GM11168 (cell line): ENCODE data around the gene EDC3.

ENCODE experiments used
- in situ Hi-C: fragments of 300-500 bp; cut with MboI; formaldehyde crosslinking; loops from one replicate; pipeline ENCODE4 v1.12.0; 2022; ENCODE audit warnings: low sequenced_read_pairs; ENCODE audit not compliant: unreplicated experiment

Gene EDC3

DNA sequence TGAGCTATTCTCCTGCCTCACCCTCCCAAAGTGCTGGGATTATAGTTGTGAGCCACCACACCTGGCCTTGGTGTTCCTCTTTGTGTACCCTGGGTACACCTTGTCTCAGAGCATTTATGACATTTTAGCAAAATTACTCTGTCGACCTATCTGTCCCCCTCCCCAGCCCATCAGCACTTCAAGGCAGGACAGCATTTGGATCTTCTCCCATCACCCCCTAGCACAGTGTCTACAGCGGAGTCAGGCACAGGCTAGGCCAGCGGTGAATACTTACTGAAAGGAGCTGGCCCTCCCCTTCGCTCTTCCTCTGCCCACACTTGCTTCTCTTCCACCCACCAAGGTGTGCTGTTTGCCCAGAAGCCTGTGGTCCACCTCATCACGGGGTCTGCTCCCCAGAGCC lies 100.6 kb downstream of the EDC3 start:
- in situ Hi-C loops, result no loop called here

DNA sequence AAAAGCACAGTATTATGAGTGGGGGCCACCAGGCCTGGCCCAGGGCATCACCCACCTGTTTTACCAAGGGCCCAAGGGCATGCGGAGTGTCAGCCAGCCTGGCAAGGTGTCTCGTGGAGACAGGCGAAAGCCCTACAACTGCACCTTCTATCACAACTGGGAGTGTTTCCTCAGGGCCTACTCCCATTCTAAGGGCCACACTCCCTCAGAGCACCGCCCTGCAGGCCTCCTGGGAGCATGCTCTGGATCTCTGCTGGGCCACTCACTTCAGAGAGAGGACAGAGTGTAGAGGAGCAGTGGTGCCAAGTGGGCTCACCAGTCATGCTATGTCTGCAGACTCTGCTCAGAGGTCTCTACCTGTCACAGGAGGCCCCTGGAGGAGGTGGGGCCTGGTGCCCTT lies 101.4 kb downstream of the EDC3 start:
- in situ Hi-C loops, result no loop called here

DNA sequence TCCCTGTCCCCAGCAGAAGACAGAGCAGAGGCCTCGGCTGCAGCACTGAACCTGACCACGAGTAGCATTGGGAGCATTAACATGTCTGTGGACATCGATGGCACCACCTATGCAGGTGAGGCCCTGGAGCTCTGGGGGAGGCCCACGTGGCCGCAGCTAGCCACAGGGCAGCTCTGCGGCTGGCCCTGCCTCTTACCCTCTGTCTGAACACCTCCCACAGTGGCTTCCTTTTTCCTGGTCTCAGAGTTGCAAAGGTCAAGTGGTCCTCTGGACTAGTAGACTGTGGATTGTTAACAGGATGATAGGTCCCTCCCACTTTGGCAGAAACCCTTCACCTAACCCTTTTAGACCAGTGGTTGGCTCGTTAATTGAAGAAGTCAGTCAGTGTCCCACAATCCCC lies 102.7 kb downstream of the EDC3 start:
- in situ Hi-C loops, result no loop called here

DNA sequence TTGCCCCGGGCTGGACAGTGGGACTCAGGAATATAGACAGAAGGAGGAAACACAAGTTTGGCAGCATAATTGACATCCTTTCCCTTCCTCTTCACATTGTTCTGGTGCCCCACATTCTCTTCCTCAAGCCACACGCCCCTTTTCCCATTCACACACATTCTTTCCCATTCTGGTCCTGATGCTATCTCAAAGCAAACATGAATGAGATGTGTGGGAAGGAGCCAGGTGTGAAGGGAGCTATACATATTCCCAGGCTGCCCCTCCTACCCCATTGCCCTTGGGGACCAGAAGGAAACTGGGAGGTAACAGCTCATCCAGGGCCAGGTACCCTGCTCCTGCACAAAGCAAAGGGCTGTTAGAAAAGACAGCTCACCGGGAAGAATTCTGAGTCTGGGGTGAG lies 103.6 kb downstream of the EDC3 start:
- in situ Hi-C loops, result no loop called here

DNA sequence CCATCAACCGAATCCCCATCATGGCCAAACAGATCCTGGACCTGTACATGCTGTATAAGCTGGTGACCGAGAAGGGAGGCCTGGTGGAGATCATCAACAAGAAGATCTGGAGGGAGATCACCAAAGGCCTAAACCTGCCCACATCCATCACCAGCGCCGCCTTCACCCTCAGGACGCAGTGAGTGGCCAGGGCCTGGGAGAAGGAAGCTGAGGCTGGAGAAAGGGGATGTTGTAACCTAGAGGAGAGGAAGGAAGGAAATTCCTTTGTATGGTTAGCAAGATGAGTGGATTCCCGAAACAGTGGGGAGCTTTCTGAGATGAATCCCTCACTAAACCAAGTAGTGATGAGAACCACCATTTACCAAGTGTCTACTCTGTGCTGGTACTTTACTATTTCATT lies 106.0 kb downstream of the EDC3 start:
- in situ Hi-C loops, result no loop called here

DNA sequence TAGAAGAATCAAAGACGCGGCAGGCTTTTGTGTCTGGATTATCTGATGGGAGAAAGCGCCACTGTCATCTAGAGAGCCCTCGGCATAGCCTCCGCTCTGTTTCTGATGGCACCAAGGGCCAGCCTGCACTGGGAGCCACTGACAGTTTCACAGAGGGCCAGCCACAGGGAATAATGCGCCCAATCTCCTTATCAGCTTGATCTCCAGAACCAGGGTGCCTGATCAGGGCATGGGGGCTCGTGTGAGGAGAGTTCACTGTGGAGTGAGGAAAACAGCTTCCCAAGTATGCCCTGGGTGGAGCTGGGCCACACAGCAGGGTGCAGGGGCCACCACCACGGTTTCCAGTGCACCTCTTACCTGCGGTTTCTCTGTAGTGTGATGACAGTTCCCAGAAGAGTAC lies 110.0 kb downstream of the EDC3 start:
- in situ Hi-C loops, result no loop called here

DNA sequence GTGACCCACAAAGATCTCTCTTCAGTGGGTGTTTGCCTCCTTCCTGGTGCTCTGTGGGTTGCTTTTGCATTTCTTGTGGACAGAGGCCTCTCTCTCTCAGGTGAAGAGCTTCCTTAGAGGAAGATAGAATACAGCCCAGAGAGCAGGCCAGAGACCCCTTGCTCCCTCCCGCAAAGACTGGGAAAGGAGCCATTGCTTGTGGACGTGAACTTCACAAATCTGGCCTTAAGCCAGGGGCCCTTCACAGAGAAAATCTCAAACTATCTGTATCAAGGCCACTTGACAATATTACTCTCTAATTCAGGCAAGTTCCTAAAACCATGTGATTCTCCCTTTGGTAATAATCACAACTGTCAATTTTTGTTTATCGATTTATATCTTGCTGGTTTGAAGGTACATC lies 110.6 kb downstream of the EDC3 start:
- in situ Hi-C loops, result no loop called here

DNA sequence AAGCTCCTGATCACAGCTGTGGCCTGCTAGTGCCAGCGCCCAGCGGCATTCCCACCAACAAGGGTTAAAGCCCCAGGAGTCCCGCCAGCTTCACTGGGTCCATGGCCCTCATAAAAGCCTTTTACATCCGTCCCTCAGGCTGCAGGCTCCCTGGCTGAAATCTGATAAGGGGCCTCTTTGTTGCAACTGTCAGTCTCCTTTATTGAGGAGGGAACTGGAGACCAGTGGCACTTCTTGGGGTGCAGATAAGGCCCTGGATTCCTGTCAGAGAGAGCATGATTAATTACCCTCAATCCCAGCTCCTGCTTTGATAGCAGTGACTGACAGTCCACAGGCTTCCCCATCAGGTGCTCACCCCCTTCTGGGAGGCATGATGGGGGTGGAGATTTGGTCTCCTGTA lies 111.0 kb downstream of the EDC3 start:
- in situ Hi-C loops, result no loop called here

DNA sequence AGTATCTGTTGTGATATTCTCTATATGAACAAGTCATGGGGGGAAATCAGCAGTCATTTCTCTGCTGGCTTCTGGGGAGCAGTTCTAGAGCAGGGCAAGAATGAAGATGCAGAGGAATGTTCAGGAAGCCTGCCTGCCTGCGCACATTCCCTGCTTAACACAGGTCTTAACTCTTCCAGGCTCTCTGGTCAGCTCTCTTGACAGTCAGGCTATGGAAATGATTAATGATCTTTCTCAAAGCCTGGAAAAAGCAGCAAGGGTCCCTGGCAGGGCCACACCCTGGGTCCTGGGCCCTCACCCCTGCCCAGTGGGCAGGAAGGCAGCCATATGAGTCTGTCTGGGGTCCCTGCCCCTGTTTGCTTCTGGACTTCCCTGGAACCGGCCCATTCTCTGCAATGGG lies 111.6 kb downstream of the EDC3 start:
- in situ Hi-C loops, result no loop called here
